NOMO-1 (cell line): ENCODE measurements around the gene STRIP1.
"Not testable (repeated sequence)": the region's sequence is repeated elsewhere in the genome, so short reads cannot be mapped to it uniquely, and the experiment has no call there.

Experiments used
- DNase-seq, 2 experiments: peaks; one replicate each; lab custom pipeline; 2025; ENCODE audit not compliant: unreplicated experiment in 2 of 2; lab: John Stamatoyannopoulos, UW

Gene STRIP1

DNA sequence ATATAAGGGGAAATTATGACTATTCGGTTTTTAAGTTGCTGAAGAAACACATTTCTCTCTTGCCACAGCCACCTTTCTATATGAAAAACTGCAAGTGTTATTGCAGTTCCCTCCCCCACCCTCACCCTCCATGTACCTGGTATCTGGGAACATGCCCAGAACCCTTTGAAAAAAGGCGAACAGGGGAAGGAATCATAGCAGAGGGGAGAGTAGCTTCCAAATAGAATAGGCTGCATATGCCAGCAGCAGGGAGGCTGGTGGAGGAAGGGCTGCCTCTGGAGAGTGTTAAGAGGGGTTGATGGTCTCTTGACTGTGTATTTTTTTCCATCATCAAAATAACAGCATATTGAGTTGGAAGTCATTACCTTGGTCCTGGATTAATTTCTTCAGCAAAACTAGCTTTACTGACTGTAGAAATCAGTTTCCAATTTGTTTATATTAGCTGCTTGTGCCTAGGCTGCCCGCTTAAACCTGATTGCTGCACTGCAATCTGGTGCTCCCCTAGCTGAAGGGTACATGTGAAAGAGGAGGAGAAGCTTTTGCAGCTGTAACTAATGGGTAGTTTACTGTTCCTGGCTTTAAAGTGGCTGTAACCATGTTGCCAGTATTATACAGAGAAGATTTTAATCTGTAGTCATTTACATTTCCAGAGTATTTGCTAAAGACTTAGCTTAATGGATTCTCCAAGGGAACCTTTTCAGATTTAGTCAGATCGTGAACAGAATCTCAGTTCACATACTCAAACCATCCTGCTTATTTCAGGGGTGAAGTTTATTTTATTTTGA lies 27.2 kb upstream of the STRIP1 start:
- no peak for DNase-seq

DNA sequence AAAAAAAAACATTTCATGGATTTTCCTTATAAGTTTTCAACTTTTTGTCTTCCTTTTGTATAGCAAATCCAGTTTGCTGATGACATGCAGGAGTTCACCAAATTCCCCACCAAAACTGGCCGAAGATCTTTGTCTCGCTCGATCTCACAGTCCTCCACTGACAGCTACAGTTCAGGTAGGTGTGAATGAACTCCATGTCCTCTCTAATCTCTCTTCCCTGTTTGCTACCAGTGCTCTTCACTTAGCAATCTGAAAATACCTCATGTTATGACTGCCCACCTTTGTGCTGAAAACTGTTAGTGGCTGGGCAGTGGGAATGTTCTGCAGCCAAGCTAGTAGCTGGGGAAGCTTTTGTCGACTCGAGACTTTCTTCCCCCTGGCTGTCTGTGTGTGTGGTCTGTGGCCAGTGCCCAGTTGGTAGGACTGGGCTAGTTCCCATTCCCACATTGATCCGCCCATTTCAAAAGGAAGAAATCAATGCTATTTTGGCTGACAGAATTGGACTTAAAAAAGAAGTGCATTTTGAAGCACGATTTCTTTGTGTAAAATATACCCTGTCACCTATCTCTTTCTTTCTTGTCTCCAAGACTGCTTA lies 25.4 kb upstream of the STRIP1 start:
- DNase-seq, result no peak

DNA sequence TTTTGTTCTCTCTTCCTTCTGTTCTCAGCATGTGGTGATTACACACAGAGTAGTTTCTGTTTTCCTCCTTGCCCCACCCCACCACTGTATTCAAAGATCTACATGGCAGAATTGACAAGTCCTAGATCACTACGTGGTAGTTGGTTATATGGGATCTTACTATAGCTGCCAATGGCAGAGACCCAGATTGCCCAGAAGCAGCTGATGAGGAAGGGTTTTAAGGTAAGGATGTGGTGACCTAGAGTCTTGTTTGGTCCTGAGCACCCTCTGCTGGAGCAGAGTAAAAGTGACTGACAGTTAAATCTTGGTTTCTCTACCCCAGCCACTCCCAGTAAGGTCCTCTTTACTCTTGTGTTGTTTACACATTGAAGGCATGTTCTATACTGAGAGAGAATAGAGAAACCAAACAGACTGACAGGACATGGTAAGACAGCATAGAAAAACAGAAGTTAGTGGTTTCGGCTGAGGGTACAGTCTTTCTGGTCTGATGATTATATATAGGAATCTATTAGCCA lies 22.8 kb upstream of the STRIP1 start:
- DNase-seq, result peak; percentile 55 to 86

DNA sequence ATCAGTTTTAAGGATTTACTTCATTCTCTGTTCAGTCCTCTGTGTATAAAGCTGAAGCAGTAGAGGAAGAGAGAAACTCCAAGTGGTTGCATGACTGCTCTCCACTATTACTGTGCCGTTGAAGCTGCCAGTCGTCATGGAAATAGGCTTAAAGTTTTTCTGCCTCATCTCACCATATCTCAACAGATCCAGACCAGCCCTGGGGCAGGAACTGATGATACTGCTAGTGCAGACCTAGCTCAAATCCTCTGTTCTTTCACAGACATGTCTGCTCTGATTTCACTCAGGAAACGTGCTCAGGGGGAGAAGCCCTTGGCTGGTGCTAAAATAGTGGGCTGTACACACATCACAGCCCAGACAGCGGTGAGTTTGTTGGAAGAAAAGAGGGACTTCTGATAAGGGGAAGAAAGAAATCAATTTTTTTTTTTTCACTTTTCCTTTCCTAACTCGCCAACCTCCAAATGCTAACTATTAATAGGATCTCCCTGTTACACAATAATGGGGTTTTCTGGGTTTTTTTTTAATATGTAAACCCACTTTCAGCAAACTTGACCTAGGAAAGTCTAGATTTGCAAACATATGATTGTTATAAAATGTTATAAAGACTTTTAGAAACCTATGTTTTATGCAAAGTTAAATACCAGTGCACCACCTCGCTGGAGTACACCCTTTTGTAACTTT lies 22.2 kb upstream of the STRIP1 start:
- DNase-seq, result peak in 1 of 2 experiments; percentile 62

DNA sequence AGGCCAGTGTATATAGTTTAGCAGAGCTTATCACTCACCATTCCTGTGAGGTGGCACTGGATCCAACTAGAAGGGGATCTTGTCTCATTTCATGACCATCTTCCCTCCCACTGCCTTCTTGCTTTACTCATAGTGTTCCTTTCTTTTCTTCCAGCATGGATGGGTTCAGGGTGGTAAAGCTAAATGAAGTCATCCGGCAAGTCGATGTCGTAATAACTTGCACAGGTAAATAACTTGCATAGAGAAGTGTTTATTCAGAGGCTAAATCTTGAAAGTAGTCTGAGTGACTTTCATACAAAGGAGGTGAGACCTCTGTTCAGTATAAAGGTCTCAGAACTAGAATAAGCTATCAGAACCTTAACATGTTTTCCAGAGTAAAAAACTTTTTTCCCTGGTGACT lies 16.6 kb upstream of the STRIP1 start:
- DNase-seq, result no peak

- no peak for DNase-seq
These were observed 16.0 kb upstream of the STRIP1 start for GRCh38 chr1:110018396-110018795.

- DNase-seq, result no peak
These were observed 14.7 kb upstream of the STRIP1 start for GRCh38 chr1:110019770-110020169.

DNA sequence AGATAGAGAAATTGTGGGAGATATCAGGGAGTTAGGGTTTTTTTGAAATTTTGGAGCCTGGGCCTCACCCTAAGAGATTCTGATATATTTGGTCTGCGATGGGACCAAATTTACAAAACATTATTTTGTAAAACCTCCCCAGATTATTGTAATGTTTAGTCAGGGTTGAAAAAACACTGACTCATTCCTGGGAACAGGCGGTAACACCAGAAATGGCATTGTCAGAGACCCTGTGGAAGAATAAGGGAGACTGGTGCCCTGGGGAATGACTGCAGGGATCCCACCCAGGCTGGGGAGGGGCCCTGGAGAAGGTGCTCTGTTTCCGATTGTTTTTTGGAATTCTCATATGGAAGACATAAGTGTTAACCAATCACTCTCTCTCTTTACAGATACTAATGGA lies 13.1 kb upstream of the STRIP1 start:
- no peak for DNase-seq

GRCh38 chr1:110024613-110025012 lies 9.8 kb upstream of the STRIP1 start:
- no peak for DNase-seq

- DNase-seq, result not testable (repeated sequence)
These were observed 3.7 kb upstream of the STRIP1 start for GRCh38 chr1:110030687-110031086.

GRCh38 chr1:110032327-110032726 lies 2.1 kb upstream of the STRIP1 start:
- no peak for DNase-seq

- DNase-seq, result no peak
These were observed 1.0 kb upstream of the STRIP1 start for GRCh38 chr1:110033421-110033820.

DNA sequence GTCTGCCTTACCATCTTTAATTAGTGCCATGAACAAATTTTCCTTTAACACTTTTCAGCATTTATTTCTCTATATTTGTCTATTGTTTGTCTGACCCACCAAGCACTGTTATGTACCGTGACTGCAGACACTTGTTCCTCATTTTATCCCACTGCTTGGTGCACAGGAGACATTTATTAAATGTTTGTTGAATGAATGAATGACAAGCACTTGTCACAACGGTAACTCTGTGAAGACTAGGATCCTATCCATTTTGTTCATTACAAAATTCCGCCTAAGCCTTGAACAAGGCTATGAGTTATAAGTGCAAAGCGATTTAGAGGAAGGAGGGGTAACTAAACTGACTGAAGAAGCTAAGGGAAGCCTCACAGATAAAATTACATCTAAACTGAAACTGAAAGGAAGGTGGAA lies 379 bp upstream of the STRIP1 start:
- no peak for DNase-seq

DNA sequence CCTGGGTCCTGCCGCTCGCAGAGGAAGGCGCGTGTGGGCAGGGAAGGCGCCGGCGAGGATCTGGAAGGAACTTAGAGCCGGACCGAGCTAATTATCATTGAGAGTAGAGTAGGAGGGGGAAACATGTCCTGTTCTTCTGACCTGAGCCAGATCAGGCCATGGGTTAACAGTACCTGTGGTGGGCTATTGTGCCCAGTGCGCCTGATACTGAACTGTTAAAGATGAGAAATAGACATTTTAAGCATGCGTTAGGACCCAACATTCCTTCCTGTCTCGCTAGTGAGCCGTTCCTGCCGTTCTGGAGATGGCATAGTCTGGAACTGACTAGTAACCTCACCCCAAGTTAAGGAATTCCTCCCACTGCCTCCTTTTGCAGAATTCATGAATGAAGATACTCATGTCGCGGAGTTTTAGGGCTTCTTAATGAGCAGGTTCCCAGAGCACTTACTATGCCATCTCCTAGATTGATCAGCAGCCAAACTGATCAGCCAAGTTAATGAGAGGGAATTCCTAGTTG lies 870 bp downstream of the STRIP1 start:
- peak; percentile 50 to 54 for DNase-seq

DNA sequence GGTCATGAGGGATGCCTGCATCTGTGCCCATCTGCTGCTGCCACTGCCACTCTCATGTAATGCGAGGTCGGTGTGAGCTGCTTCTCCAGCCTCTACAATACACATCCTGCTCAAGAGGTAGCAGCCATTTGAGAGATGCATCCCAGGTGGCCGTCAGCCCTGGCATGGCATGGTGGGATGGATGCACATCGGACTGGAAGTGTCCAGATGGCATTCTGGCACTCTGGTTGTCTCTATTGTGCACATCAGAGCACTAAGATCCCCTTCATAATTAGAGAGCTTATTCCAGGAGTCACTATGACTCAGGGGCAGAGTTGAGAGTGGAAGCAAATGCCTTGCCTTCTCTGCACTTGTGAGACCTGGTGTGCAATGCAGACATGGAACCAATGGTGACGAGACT lies 3.8 kb downstream of the STRIP1 start:
- DNase-seq, result no peak

DNA sequence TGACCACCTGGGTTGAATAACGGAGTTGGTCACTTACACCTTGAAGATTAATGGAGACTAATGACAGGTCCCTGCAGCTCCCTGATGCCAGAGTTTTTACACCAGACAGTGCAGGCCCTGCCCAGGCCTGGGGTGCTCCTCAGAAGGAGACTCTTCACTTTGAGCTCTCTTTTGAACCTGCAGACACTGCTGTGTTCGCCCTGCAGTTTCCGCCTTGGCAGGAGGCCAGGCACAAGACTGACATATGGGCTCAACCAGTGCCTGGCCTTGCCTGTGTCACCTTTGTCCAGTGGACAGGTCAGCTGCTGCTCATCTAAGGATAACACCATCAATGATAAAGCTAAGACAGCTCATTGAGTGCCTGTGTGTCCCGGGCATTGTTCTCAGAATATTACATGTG lies 5.2 kb downstream of the STRIP1 start:
- no peak for DNase-seq

DNA sequence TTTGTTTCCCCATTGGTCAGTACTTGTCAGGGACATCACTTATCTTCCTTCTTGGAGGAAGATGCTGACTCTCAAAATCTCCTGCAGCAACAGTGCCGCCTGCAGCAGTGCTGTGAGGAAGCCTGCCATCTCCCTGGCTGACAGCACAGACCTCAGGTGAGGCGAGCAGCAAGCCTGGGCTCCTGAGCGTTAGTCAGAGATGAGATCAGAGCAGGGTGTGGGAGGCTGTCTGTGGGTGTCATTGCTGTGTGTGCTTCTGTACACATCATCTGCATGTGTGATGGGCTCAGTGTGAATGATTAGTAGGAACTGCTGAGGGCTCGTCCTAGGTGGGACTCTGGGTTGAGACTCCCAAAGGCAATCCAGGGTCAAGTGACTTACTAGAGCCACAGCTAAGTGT lies 6.1 kb downstream of the STRIP1 start:
- DNase-seq, result no peak

- DNase-seq, result no peak
These were observed 8.6 kb downstream of the STRIP1 start for GRCh38 chr1:110043016-110043415.

GRCh38 chr1:110047463-110047862 lies 13.0 kb downstream of the STRIP1 start:
- DNase-seq, result no peak

DNA sequence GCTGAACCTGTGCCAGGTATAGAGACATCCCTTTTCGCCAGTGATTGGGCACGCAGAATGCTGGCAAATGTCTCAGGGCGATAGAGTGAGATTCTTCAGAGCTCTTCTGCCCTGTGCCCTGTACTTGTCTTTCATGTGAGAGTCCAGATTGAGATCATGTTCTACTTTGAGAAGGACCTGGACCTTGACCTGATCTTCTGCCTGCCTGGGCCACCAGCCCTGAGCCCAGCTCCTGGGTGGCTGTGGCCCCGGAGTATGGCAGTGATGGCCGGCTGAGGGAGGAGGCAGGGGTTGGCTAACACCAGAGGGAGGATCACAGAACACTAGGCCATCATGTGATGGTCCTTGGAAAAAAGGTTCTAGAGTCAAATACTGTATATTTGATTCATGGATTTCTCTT lies 13.8 kb downstream of the STRIP1 start:
- no peak for DNase-seq

DNA sequence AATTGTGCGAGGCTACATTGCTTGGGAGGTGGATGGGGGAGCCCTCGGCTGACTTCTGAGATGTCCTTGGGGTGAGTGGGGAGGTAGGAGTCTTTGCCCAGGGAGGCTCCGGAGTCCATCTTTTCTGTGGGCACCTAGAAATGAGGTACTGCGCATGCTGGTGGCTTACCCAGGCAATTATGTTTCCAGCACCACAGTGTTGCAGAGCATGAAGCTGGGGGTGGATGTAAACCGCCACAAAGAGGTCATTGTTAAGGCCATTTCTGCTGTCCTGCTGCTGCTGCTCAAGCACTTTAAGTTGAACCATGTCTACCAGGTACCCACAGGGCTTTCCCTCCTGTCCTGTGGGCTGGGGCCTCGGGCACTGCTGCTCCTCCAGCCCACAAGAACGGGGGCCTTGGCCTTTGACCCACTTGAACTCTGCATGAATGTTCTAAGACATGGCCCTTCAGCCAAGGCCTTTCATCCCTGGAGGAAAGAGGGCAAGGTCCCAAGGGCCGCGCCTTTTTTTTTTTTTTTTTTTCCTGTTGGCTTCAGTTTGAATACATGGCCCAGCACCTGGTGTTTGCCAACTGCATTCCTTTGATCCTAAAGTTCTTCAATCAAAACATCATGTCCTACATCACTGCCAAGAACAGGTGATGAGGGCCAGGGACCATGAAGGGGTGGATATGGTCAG lies 14.6 kb downstream of the STRIP1 start:
- no peak for DNase-seq
